Activated CD4-positive, alpha-beta T cell treated with anti-CD3 and anti-CD28 coated beads, Interleukin-2, amount 50 U/mL, for 24 hours (primary cell): ENCODE data around the gene TMEM35A.
"Not testable (repeated sequence)": the region's sequence is repeated elsewhere in the genome, so short reads cannot be mapped to it uniquely, and the experiment has no call there.

Experiments
- DNase-seq, 2 donors: peaks; one replicate each; pipeline ENCODE4 v3.0.0-alpha.2; 2020; ENCODE audit warnings: low read depth in 1 of 2, low spot score in 1 of 2

The TMEM35A gene

GRCh38 chrX:101078716-101079598 is at the start of gene TMEM35A:
TSS of gene TMEM35A (plus strand) at chrX:101078879. CDS start at chrX:101079003, 124 bp downstream.
- DNase-seq, result no peak

DNA sequence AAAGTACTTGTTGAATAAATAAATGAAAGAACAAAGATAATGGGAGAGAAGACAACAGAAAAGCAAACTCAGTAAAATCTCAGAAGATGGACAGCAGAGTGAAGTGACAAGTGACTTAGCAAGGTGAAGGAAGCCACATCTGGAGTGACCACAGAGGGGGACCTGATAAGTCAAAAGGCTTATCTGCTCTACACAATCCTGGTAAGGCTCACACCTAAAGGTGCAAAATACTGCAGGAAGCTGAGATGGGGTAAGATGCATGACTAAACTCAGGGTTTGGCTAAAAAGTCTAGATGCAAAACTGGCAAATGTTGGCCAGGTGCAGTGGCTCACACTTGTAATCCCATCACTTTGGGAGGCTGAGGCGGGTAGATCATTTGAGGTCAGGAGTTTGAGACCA is 49.0 kb upstream of the TMEM35A start:
- no peak for DNase-seq

DNA sequence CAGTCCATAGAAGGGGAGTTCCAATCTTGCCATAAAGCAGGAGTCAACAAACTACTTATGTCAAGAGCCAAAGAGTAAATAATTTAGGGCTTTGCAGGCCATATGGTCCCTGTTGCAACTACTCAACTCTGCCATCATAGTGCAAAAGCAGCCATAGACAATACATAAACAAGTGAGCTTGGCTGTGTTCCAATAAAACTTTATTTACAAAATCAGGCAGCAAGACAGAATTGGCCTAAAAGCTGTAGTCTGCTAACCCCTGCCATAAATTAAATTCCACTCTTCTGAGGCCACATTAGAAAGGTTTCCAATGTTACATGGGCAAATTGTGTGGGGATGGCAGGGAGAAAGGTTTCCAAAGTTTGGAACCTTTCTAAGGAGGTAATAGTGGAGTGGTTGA is 41.4 kb upstream of the TMEM35A start:
- no peak for DNase-seq

DNA sequence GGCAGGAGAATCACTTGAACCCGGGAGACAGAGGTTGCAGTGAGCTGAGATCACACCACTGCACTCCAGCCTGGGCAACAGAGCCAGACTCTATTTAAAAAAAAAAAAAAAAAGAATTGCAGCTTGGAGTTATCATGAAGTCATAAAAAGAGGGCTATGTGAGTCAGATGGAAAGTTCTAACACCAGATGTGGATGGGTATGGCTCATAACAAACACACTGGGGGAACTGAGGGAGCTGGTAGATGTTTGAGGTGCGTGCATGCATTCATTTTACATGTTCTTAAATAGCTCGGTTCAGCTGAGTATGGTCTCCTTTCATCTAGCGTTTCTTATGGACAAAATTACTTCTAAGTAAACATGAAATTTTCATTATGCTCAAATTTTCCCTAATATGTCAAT is 38.5 kb upstream of the TMEM35A start:
- no peak for DNase-seq

- DNase-seq, result no peak
These were observed 27.5 kb upstream of the TMEM35A start for GRCh38 chrX:101051153-101051548.

DNA sequence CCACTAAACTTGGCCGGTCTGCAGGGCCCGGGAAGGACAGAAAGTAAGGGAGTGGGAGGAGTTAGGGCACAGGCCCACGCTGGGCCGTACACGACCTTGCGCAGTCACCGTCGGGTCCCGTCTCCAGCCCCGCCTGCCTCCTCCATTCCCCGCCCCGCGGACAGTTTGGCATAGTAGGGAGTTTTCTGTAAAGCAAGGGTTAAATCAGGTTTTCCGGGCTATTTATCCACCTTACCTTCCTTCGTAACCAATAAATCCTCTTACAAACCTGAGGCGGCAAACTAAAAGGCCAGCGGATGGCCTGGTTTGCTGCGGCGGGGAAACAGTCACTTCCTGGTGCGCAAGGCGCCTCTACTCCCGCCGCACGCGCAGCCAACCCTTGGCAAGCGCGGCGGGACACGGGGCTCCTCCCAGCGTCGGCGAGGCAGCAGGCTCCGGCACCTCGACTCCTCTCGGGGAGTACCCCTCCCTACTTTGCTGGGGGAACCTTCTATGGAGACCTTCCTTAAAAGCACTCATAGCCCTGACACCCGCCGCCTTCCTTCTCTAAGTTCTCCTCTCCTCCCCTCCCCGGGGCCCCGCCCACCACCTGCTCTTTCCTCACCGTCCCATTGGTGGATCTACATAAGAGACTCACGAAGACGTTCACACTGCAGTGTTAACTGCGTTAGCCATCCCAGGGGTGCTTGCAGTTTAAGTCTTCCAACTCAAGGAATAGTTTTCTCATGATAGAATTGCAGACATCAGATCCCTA is 27.0 kb upstream of the TMEM35A start, which contains the start of gene TRMT2B:
Gene TRMT2B (minus strand): TSS at position 563 of the 754 bp plus-strand sequence. CDS start 9,822 bp downstream, outside the sequence.
- DNase-seq, result peak; percentile 57 to 70

- not testable (repeated sequence) for DNase-seq
These were observed 22.1 kb upstream of the TMEM35A start for GRCh38 chrX:101056551-101056950.

DNA sequence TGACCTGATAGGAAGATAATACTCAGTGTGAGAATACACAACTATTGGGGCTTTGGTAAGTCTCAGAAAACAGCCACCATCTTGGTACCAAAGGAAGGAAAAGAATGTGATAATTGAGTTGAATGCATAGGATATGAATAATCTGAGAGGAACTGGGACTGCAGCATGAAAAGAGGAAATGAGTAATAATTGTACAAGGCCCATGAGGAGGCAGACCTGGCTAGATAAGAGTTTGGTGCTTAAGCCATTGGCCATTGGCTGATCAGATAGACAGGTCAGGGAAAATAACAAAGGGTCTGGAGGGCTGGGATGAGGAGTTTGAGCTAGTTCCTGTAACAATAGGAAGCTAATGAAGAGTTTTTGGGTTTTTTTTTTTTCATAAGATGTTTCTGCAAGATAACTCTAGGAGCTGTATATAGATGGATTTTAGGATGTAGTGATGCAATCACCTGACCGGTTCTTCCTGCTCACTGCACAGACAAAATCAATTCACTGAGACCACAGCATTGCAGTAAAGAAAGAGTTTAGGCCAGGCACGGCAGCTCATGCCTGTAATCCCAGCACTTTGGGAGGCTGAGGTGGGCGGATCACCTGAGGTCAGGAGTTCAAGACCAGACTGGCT is 21.5 kb upstream of the TMEM35A start:
- no peak for DNase-seq

GRCh38 chrX:101062176-101062575 is 16.5 kb upstream of the TMEM35A start:
- DNase-seq, result no peak

- DNase-seq, result no peak
These were observed 7.1 kb upstream of the TMEM35A start for GRCh38 chrX:101071582-101071981.

- DNase-seq, result no peak
These were observed 1.1 kb downstream of the TMEM35A start for GRCh38 chrX:101079736-101080270.

DNA sequence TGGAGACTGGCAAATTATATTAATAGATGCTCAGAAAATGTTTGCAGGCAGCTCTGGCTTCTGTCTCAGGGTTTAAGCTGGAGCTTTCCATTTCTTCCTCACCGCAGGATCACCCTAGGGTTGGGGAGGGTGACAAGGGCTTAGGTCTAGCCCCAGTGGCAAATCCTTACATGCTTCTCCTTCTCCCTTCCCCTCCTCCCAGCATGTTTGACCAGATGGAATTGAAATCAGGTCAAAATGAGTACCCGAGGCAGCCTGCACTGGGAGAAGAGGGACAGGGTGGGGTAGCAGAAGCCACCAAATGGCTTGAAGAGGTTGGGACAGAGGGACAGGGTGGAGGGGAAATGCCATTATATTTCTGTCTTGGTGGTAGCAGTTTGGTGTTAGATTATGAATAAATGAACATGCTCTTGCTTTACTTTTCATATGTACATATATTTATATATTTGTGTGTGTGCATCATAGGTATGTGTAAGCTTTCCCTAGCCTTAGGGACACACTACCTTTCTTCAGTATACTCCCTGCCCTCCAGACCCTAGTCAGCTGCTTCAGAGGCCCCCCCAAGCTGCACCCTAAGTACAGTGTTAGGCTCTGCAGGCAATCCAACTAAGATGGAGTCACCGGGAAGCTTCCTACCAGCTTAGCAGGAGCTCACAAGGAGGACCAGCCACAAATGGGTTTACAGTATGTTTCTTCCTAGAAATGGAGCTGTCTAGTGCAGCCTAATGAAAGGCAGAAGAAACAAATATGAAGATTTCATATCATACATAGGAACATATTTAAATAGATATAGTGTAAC is 1.8 kb downstream of the TMEM35A start:
- DNase-seq, result no peak

GRCh38 chrX:101081231-101081630 is 2.6 kb downstream of the TMEM35A start:
- DNase-seq, result no peak

GRCh38 chrX:101091817-101092216 is 13.1 kb downstream of the TMEM35A start:
- no peak for DNase-seq

- DNase-seq, result peak; percentile 73 to 82
These were observed 19.1 kb downstream of the TMEM35A start, which contains the start of gene CENPI for GRCh38 chrX:101097546-101098453. TSS of gene CENPI (plus strand) at chrX:101098204. CDS start at chrX:101101071, 2,867 bp downstream.

- no peak for DNase-seq
These were observed 29.6 kb downstream of the TMEM35A start for GRCh38 chrX:101108284-101108683.

DNA sequence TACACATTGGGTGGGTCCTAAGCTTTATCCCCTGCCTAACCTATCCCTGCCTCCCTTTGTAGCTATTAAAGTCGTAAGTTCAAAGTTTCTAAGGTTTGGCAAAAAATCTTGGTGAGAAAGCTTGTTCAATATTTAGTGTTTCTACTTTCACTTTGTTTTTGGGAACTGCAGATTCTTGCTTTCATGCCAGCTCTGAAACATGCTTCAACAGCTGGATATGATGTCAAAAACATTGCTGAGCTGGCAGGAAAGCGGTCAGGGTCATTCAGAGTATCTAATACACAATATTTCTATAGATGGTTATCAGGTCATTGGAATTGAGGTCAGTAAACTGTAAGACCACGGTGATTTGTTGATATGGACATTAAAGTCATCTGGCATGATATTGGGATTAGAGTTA is 39.0 kb downstream of the TMEM35A start:
- no peak for DNase-seq

- no peak for DNase-seq
These were observed 57.6 kb downstream of the TMEM35A start for GRCh38 chrX:101136235-101136634.
